Measurements from ENCODE around the gene CNST. TPM values are rescaled to one million over a fixed set of nuclear protein-coding genes. Genes with fewer than 3 reads are reported as not detected.

The CNST gene
- total RNA-seq, 1 donor from 2014 or later: 8.3 TPM

- no peak overlapping the region for H3K4me3 ChIP-seq (ENCODE audit: low read depth, low read length)
- no peak for DNase-seq (ENCODE audit: low read depth)
- no peak for TF ChIP-seq CTCF (conservative IDR thresholded peaks at IDR 0.05; ENCODE audit: low read depth, low read length)
Measured at GRCh38 chr1:246577082-246577719, 10.9 kb downstream of the CNST start.

- H3K4me3 ChIP-seq (ENCODE audit: low read depth, low read length): no peak overlapping the region
- no peak for DNase-seq (ENCODE audit: low read depth)
- TF ChIP-seq CTCF (conservative IDR thresholded peaks at IDR 0.05; ENCODE audit: low read depth, low read length): no peak
Measured at GRCh38 chr1:246577720-246578106, 11.5 kb downstream of the CNST start.

- no peak for TF ChIP-seq CTCF (conservative IDR thresholded peaks at IDR 0.05; ENCODE audit: low read depth, low read length)
- H3K4me3 ChIP-seq (ENCODE audit: low read depth, low read length): no peak overlapping the region
- DNase-seq (ENCODE audit: low read depth): no peak
Measured at GRCh38 chr1:246579818-246580217, 13.6 kb downstream of the CNST start.

GRCh38 chr1:246580497-246581370, 14.5 kb downstream of the CNST start:
- DNase-seq (ENCODE audit: low read depth): no peak
- TF ChIP-seq CTCF (conservative IDR thresholded peaks at IDR 0.05; ENCODE audit: low read depth, low read length): no peak
- no peak overlapping the region for H3K4me3 ChIP-seq (ENCODE audit: low read depth, low read length)

GRCh38 chr1:246582301-246583055, 16.2 kb downstream of the CNST start:
- peak overlapping the region; percentile 21 for H3K4me3 ChIP-seq (ENCODE audit: low read depth, low read length)
- no peak for TF ChIP-seq CTCF (conservative IDR thresholded peaks at IDR 0.05; ENCODE audit: low read depth, low read length)
- DNase-seq (ENCODE audit: low read depth): no peak

- no peak overlapping the region for H3K4me3 ChIP-seq (ENCODE audit: low read depth, low read length)
- no peak for DNase-seq (ENCODE audit: low read depth)
- TF ChIP-seq CTCF (conservative IDR thresholded peaks at IDR 0.05; ENCODE audit: low read depth, low read length): no peak
Measured at GRCh38 chr1:246583056-246583440, 16.8 kb downstream of the CNST start.
